Measurements from ENCODE around the gene SPIRE2. TPM values are rescaled to one million over a fixed set of nuclear protein-coding genes. Genes with fewer than 3 reads are reported as not detected.

Gene SPIRE2
- total RNA-seq, 2 experiments from 2014 or later, result 0.14 to 0.52 TPM

- DNase-seq, result no peak
- Mint-ChIP-seq H3K4me1 (peaks cover 6% of the 10 kb centered on the region), H3K27ac (no peak overlapping the region), H3K36me3 (peaks cover 26% of the 10 kb centered on the region), H3K9me3 (no peaks in the 10 kb centered on the region), H3K27me3 (no peaks in the 10 kb centered on the region), H3K4me3 (no peak overlapping the region)
These were observed 74.7 kb downstream of the SPIRE2 start for GRCh38 chr16:89902980-89903379.

GRCh38 chr16:89903908-89904515, 75.7 kb downstream of the SPIRE2 start:
- H3K4me3 Mint-ChIP-seq, result no peak overlapping the region
- peaks cover 24% of the 10 kb centered on the region for H3K36me3 Mint-ChIP-seq
- H3K27ac Mint-ChIP-seq, result no peak overlapping the region
- no peaks in the 10 kb centered on the region for H3K9me3 Mint-ChIP-seq
- DNase-seq, result no peak
- H3K4me1 Mint-ChIP-seq, result peaks cover 6% of the 10 kb centered on the region
- H3K27me3 Mint-ChIP-seq, result no peaks in the 10 kb centered on the region

DNA sequence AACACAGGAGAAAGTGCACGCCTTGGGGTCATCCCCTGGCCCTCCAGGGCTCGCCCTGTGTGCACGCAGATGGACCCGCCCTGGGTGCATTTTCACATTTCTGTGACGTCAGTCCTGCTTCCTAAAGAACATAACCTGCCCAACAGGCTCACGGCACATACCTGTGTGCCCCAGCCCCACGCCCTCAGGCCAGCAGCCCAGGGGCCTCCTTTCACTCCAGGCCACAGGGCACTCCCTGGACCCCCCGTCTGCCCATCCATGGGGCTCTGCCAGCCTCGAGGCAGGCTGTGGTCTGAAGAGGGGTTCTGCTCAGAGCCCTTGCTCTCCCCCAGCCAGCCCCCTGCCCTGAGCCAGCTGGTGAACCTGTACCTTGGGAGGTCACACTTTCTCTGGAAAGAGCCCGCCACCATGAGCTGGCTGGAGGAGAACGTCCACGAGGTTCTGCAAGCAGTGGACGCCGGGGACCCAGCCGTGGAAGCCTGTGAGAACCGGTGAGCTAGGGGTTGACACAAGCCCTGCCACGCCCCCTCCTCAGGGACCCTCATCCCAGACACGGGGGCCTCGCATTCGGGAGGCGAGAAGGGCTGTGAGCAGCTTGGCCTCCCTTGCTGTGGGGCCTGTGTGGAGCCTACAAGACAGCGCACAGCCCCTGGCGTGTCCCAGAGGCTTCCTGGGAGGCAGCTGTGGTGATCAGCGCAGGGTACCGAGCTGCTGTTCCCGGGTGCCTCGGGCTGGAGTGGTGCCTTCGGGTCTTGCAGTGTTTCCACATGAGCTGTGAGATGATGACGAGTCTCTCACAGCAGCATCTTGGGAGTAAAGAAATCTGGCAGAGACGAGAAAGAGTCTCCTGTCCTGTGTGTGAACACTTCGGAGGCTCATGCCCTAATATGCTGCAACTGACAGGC, 76.6 kb downstream of the SPIRE2 start:
- Mint-ChIP-seq H3K9me3 (no peaks in the 10 kb centered on the region), H3K4me1 (peaks cover 4% of the 10 kb centered on the region), H3K27ac (no peak overlapping the region), H3K4me3 (no peak overlapping the region), H3K27me3 (no peaks in the 10 kb centered on the region), H3K36me3 (peaks cover 21% of the 10 kb centered on the region)
- no peak for DNase-seq

- Mint-ChIP-seq H3K4me1 (no peaks in the 10 kb centered on the region), H3K36me3 (peaks cover 15% of the 10 kb centered on the region), H3K27me3 (no peaks in the 10 kb centered on the region), H3K27ac (no peak overlapping the region), H3K4me3 (no peak overlapping the region), H3K9me3 (no peaks in the 10 kb centered on the region)
- DNase-seq, result no peak
These were observed 77.3 kb downstream of the SPIRE2 start for GRCh38 chr16:89905511-89906139.

- H3K4me3 Mint-ChIP-seq, result no peak overlapping the region
These were observed 78.1 kb downstream of the SPIRE2 start for GRCh38 chr16:89906140-89907025.

GRCh38 chr16:89907055-89907814, 79.0 kb downstream of the SPIRE2 start:
- no peaks in the 10 kb centered on the region for H3K9me3 Mint-ChIP-seq
- peaks cover 15% of the 10 kb centered on the region for H3K36me3 Mint-ChIP-seq
- no peak for DNase-seq
- H3K27me3 Mint-ChIP-seq, result no peaks in the 10 kb centered on the region
- no peak overlapping the region for H3K27ac Mint-ChIP-seq
- no peaks in the 10 kb centered on the region for H3K4me1 Mint-ChIP-seq
- H3K4me3 Mint-ChIP-seq, result no peak overlapping the region

More at GRCh38 chr16:89906140-89907025, 78.1 kb downstream of the SPIRE2 start:
- Mint-ChIP-seq H3K9me3 (no peaks in the 10 kb centered on the region), H3K27ac (no peak overlapping the region), H3K36me3 (peaks cover 15% of the 10 kb centered on the region), H3K27me3 (no peaks in the 10 kb centered on the region), H3K4me1 (no peaks in the 10 kb centered on the region)
- DNase-seq, result no peak

- Mint-ChIP-seq H3K4me1 (no peaks in the 10 kb centered on the region), H3K9me3 (no peaks in the 10 kb centered on the region), H3K27ac (no peak overlapping the region), H3K4me3 (no peak overlapping the region), H3K36me3 (peaks cover 15% of the 10 kb centered on the region), H3K27me3 (no peaks in the 10 kb centered on the region)
- DNase-seq, result no peak
These were observed 80.0 kb downstream of the SPIRE2 start for GRCh38 chr16:89908236-89908635.

DNA sequence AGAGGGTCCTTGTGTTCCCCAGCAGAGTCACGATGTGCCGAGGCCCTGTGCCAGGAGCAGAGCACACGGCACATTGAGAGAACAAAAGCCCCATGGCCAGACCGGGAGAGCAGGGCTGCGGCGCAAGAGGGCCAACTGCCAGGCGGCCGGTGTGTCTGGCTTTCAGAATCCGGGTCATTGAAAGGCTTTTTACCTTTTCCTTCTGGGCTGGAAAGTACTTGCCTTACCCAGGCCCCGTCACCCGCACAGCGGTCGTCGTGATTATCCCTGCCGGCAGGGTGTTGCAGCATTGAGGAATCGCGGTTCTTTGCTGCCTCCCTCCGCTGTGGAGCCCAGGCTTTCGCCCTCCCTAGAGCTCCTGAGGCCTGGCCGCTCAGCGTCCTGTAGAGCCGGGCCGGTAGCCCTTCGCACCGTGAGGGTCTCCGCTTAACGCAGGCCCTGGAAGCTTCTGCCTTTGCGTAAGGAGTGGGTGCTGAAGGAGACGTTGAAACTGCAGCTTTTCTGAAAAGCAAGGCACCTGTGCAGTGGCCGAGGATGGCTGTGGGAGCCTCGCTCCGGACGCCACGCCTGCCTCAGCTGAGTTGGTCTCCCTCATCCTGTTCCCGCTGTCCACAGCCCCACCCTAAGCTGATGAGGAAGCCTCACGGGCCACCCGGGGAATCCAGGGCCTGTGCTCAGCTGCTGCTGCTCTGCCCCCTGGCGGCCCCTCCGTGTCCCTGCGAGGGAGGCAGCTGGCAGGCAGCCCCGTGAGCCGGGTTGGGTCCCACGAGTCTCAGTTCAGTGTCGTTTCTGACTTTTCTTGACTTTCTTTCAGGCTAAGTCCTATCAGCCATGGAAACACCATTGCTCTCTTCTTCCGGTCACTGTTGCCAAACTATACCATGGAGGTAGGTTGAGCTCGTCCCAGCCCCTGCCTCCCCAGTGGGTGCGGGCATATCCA, 81.8 kb downstream of the SPIRE2 start:
- Mint-ChIP-seq H3K36me3 (peaks cover 23% of the 10 kb centered on the region), H3K4me3 (no peak overlapping the region), H3K27me3 (no peaks in the 10 kb centered on the region), H3K9me3 (no peaks in the 10 kb centered on the region), H3K27ac (peak overlapping the region; percentile 54), H3K4me1 (peaks cover 4% of the 10 kb centered on the region)
- peak; percentile 71 for DNase-seq

- DNase-seq, result no peak
- Mint-ChIP-seq H3K36me3 (peaks cover 24% of the 10 kb centered on the region), H3K4me1 (peaks cover 4% of the 10 kb centered on the region), H3K27ac (peak overlapping the region; percentile 54), H3K27me3 (no peaks in the 10 kb centered on the region), H3K4me3 (no peak overlapping the region), H3K9me3 (no peaks in the 10 kb centered on the region)
These were observed 82.6 kb downstream of the SPIRE2 start for GRCh38 chr16:89910717-89911354.

DNA sequence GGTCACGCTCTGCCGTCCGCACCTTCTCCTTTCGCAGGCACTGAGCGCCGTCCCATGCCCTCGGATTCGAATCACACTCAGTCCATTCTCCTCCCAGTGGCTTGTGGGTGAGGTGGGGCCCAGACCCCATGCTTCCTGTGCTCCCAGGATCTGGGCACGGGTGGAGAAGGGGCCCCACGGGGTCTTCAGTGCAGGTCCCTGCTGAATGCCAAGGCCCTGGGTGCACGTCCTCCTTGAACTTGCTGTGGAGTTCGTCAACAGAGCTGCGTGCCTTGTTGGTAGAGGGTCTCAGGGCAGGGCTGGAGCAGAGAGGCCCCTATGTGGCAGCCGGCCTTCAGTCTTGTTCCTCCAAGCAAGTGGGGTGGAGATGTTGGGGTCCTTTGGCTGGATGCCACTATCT, 83.1 kb downstream of the SPIRE2 start:
- Mint-ChIP-seq H3K4me3 (no peak overlapping the region), H3K27ac (no peak overlapping the region), H3K27me3 (no peaks in the 10 kb centered on the region), H3K4me1 (peaks cover 4% of the 10 kb centered on the region), H3K36me3 (peaks cover 24% of the 10 kb centered on the region), H3K9me3 (no peaks in the 10 kb centered on the region)
- DNase-seq, result no peak

GRCh38 chr16:89912143-89912542, 83.9 kb downstream of the SPIRE2 start:
- H3K9me3 Mint-ChIP-seq, result no peaks in the 10 kb centered on the region
- no peak for DNase-seq
- H3K27ac Mint-ChIP-seq, result no peak overlapping the region
- H3K4me1 Mint-ChIP-seq, result peaks cover 4% of the 10 kb centered on the region
- no peaks in the 10 kb centered on the region for H3K27me3 Mint-ChIP-seq
- H3K4me3 Mint-ChIP-seq, result no peak overlapping the region
- peaks cover 19% of the 10 kb centered on the region for H3K36me3 Mint-ChIP-seq

DNA sequence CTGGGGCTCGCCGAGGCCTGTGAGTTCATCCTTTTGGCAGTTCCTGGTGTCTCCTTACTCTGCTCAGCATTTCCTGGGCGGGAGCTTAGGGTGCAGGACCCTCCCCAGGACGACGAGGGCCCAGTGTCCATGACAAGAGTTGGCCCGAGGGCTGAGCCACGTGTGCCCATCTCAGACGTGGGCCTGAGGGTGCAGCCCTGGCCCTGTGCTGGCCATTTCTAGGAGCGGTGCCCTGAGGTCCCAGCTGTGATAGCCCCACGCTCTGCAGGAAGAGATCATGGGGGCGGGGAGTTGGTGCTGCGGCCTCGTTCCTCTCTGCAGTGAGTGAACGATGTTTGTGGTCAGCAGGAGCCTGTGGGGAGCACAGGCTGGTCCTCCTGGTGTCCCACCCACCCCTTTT, 84.4 kb downstream of the SPIRE2 start:
- Mint-ChIP-seq H3K27ac (no peak overlapping the region), H3K9me3 (no peaks in the 10 kb centered on the region), H3K36me3 (peaks cover 18% of the 10 kb centered on the region), H3K27me3 (no peaks in the 10 kb centered on the region), H3K4me3 (no peak overlapping the region), H3K4me1 (peaks cover 7% of the 10 kb centered on the region)
- DNase-seq, result no peak

All from activated naive CD8-positive, alpha-beta T cell treated with anti-CD3 and anti-CD28 coated beads for 36 hours (primary cell).